GM23248 (cell line): ENCODE data around the gene NOL9.

Experiments used
- EZH2 ChIP-seq: fragments of 200-600 bp; sonication (generic); IDR thresholded peaks from 2 replicates; pipeline ENCODE4 v1.6.1; 2018; ENCODE audit warnings: antibody characterized with exemption, mild to moderate bottlenecking; ENCODE audit not compliant: insufficient read depth, poor library complexity, severe bottlenecking
- EZH2phosphoT487 ChIP-seq: fragments of 200-600 bp; sonication (generic); IDR thresholded peaks from 2 replicates; pipeline ENCODE4 v1.6.1; 2018; ENCODE audit warnings: antibody characterized with exemption, moderate library complexity, mild to moderate bottlenecking, low read depth; ENCODE audit not compliant: insufficient read depth

DNA sequence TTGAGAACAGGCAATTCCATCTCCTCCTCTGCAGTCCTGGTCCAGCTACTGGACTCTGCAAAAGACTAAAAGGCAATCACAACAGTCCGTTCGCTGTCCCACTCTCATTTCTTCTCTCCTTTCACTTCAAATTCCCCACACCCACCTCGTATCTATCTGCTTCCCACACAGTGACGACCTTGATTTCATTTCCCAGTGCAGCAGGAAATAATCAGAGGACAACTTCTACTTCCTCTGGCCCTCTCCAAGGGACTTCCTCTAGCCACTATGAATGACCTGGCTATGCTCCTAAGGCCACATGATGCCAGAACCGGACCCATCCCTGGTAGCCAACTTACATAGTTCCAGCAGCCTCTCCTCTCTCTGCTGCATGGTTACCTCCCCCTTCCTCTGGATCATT, 8.0 kb downstream of the NOL9 start:
- no peak for TF ChIP-seq EZH2phosphoT487
- TF ChIP-seq EZH2, result no peak
